ENCODE measurements around the gene TMEM255B.

Gene TMEM255B

GRCh38 chr13:113758651-113759524 is at the start of gene TMEM255B:
Gene TMEM255B (plus strand): TSS chr13:113759226. CDS start chr13:113759270, 44 bp downstream.
- peak; percentile 87 for DNase-seq

- DNase-seq: no peak
These were observed 36.1 kb upstream of the TMEM255B start for GRCh38 chr13:113722921-113723320.

DNA sequence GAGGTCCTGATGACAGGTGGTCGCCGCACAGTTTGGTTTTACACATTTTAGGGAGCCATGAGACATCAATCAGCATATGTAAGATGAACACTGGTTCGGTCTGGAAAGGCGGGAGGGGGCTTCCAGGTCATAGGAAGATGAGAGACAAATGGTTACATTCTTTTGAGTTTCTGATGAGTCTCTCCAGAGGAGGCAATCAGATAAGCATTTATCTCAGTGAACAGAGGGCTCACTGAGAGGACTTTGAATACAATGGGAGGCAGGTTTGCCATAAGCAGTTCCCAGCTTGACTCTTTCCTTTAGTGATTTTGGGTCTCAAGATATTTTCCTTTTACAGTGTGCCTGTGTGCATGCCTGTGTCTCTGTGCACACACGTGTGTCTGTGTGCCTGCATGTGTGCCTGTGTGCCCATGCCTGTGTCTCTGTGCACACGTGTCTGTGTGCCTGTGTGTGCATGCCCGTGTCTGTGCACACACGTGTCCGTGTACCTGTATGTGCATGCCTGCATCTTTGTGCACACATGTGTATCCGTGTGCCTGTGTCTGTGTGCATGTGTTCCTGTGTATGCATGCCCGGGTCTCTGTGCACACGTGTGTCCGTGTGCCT is 35.5 kb upstream of the TMEM255B start:
- no peak for DNase-seq

GRCh38 chr13:113724016-113724758 is 34.8 kb upstream of the TMEM255B start:
- DNase-seq: no peak

- peak; percentile 91 for DNase-seq
These were observed 34.2 kb upstream of the TMEM255B start for GRCh38 chr13:113724780-113725315.

GRCh38 chr13:113725329-113726105 is 33.5 kb upstream of the TMEM255B start:
- DNase-seq: peak; percentile 69

- peak; percentile 50 for DNase-seq
These were observed 32.8 kb upstream of the TMEM255B start for GRCh38 chr13:113726106-113726821.

DNA sequence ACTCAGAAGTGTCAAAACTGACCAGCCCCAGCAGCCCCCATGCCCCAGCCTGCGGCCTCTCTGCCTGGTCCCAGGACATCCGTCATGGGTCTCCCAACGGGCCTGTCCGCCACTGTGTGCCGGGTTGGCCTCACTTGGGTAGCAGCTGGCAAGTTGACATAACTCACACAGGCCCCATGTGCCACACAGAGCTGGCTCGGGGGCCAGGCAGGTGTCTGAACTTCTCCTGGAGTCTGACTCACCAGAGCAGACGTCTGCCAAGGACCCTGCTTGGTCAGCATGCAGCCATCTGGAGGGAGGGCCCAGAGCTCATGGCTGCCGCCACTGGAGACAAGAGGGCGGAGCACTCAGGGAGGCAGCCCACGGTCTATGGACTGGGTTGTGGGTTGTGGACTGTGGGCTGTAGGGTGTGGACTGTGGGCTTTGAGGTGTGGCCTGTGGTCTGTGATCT is 32.0 kb upstream of the TMEM255B start:
- no peak for DNase-seq

- DNase-seq: no peak
These were observed 30.4 kb upstream of the TMEM255B start for GRCh38 chr13:113728571-113729054.

DNA sequence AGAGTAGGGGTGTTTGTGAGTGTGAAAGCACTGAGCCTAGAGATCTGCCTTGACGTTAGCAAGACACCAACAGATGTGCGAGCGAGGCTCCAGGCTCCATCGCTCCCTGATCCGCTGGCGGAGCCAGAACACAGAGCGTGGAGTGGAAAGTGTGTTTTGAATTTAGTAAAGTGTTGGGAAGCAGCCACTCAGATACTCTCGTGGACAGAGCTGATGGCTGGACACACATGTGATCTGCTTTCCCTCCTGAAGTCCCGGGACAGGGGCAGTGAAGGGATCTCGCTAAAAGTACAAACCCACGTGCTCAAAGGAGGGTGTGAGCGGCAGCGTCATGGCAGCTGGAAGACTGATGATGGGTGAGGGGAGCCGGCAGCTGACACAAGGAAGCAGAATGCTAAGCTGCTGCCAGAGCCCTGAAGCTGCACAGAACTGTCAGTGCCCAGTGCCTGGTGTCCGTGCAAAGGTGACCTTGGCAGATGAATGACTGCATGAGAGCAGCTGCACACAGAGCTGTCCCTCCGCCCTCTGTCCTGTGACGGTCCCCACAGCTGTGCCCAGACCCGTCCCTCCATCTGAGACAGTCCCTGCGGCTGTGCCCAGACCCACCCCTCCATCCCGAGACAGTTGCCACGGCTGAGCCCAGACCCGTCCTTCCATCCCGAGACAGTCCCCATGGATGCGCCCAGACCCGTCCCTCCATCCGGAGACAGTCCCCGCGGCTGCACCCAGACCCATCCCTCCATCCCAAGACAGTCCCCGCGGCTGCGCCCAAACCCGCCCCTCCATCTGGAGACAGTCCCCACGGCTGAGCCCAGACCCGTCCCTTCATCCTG is 29.6 kb upstream of the TMEM255B start:
- DNase-seq: no peak

GRCh38 chr13:113730258-113730691 is 28.8 kb upstream of the TMEM255B start:
- DNase-seq: no peak

GRCh38 chr13:113730831-113731191 is 28.2 kb upstream of the TMEM255B start:
- no peak for DNase-seq

- DNase-seq: no peak
These were observed 27.5 kb upstream of the TMEM255B start for GRCh38 chr13:113731192-113732175.

DNA sequence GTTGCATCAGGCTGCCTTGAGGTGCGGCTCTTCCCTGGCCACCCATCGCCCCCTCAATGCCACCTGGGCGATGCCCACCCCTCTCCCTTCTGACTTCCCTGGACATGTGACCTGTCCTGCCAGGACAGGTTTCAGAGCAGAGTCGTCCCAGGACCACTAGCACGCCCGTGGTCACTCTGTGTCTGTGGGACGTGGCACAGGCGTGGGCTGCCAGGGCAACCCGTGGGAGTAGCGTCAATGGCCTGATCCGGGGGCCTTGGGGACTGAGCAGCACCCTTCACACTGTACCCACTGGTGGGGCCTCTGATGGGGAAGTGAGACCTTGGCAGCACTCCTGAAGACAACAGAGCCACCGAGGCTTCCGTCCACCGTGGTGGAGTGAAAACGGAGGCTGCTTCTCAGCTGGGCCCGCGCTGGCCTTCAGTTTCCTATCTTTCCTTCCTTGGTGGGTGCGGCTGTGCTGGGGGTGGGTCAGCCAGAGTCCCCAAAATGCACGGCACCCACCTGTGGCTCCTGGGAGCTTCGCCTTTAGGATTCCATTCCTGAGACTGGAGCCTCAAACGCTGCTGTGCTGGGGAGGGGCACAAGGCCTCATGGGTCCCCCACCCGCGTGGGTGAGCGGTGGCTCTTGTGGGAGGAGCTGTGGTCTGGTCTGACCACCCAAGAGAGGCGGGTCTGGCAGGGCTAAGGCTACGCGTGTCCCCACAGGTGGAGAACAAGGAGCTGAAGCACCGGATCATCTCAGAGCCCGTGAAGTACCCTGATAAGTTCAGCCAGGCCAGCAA is 26.7 kb upstream of the TMEM255B start:
- no peak for DNase-seq

DNA sequence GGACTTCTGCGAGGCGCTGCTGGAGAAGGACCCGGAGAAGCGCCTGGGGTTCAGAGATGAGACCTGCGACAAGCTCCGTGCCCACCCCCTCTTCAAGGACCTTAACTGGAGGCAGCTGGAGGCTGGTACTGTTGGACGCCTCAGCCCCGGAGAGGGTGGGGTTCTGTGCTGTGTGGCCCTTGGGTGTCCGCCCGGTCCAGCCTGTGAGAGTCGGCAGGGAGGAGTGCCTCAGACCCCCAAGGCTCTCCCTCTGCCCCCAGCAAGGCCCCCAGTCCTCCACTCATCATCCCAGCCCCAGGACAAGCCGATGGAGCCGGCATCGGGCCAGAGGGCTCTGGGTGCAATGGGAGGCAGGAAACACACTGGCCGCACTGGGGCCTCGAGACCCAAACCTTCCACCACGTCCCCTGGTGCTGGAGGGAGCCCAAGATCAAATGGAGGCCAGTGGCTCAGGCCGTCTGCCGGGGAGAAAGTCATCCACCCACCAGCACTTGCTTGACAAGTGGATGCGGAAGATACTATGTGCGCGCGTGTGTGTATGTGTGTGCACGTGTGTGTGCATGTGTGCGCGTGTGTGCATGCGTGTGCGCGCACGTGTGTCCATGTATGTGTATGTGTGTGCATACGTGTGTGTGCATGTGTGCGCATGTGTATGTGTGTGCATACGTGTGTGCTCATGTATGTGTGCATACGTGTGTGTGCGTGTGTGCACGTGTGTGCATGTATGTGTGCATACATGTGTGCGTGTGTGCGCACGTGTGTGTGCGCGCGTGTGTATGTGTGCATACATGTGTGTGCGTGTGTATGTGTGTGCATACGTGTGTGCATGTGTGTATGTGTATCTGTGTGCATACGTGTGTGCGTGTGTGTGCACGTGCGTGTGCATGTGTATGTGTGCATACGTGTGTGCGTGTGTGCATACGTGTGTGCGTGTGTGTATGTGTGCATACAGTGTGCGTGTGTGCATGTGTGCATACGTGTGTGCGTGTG is 25.8 kb upstream of the TMEM255B start:
- DNase-seq: no peak

GRCh38 chr13:113734099-113734825 is 24.8 kb upstream of the TMEM255B start:
- DNase-seq: no peak

DNA sequence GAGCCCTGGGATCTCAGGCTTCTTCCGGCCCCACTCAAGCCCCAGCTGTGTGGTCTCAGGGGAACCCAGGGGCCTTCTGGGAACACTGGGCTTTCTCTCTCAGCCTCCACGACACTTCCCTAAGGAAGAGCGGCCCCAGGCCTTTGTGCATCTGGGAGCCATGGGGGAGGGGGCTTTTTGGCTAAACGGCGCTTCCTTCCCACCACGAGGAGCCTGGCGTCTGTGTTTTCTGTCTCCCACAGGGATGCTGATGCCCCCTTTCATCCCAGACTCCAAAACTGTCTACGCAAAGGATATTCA is 24.2 kb upstream of the TMEM255B start:
- no peak for DNase-seq
